Ishikawa (cell line): Measurements from ENCODE around the gene LPP.

ENCODE experiments used
- EP300 ChIP-seq: IDR thresholded peaks from 2 replicates; pipeline ENCODE4 v1.6.1; 2012; ENCODE audit warnings: borderline replicate concordance
- TCF12 ChIP-seq: IDR thresholded peaks from 2 replicates; pipeline ENCODE4 v1.6.1; 2012; ENCODE audit warnings: low read depth
- USF1 ChIP-seq: IDR thresholded peaks from 2 replicates; pipeline ENCODE4 v1.6.1; 2012
- YY1 ChIP-seq: IDR thresholded peaks from 2 replicates; pipeline ENCODE4 v1.6.1; 2012; ENCODE audit warnings: low read depth

- TF ChIP-seq EP300 (no peak), USF1 (no peak), YY1 (no peak), TCF12 (no peak)
Observed at GRCh38 chr3:188401244-188401993, 247.5 kb downstream of the LPP start.
